MM.1S (cell line): Measurements from ENCODE around the gene AP5Z1.

Experiments
- DNase-seq: peaks from one replicate; pipeline ENCODE4 v3.0.0-alpha.2; 2015
- H2AFZ ChIP-seq: fragments of 300-600 bp; sonication (generic); 2 replicates; pipeline ENCODE4 v1.6.0; 2016; ENCODE audit warnings: antibody characterized with exemption, low read length
- H3F3A ChIP-seq: fragments of 300-600 bp; sonication (generic); 2 replicates; pipeline ENCODE4 v1.6.1; 2016; ENCODE audit warnings: mild to moderate bottlenecking, antibody characterized with exemption, low read length, moderate library complexity, mixed read lengths; ENCODE audit not compliant: insufficient read depth
- H3K27ac ChIP-seq: fragments of 300-600 bp; sonication (generic); 2 replicates; pipeline ENCODE4 v1.5.1; 2016; ENCODE audit warnings: mild to moderate bottlenecking, low read length
- H3K27me3 ChIP-seq: fragments of 300-600 bp; sonication (generic); replicated peaks from 2 replicates; pipeline ENCODE4 v1.6.0; 2016; ENCODE audit warnings: low read length; ENCODE audit not compliant: insufficient read depth
- H3K36me3 ChIP-seq: fragments of 300-600 bp; sonication (generic); replicated peaks from 2 replicates; pipeline ENCODE4 v1.6.1; 2016; ENCODE audit warnings: mild to moderate bottlenecking, low read length, mixed read lengths; ENCODE audit not compliant: insufficient read depth
- H3K4me1 ChIP-seq: fragments of 300-600 bp; sonication (generic); 2 replicates; pipeline ENCODE4 v1.6.1; 2016; ENCODE audit warnings: low read length, mixed read lengths
- H3K4me2 ChIP-seq: fragments of 300-600 bp; sonication (generic); 2 replicates; pipeline ENCODE4 v1.6.0; 2016; ENCODE audit warnings: low read depth, low read length
- H3K4me3 ChIP-seq: fragments of 300-600 bp; sonication (generic); 2 replicates; pipeline ENCODE4 v1.5.1; 2016; ENCODE audit warnings: low read length, mixed read lengths
- H3K79me2 ChIP-seq: fragments of 300-600 bp; sonication (generic); 2 replicates; pipeline ENCODE4 v1.6.1; 2016; ENCODE audit warnings: mixed run types, low read length, mixed read lengths
- H3K9ac ChIP-seq: fragments of 300-600 bp; sonication (generic); 2 replicates; pipeline ENCODE4 v1.6.1; 2016; ENCODE audit warnings: low read length, mixed read lengths
- H3K9me2 ChIP-seq: fragments of 300-600 bp; sonication (generic); replicated peaks from 2 replicates; pipeline ENCODE4 v1.6.1; 2016; ENCODE audit warnings: mild to moderate bottlenecking, low read length, mixed read lengths; ENCODE audit not compliant: insufficient read depth
- H3K9me3 ChIP-seq: fragments of 300-600 bp; sonication (generic); replicated peaks from 2 replicates; pipeline ENCODE4 v1.6.1; 2016; ENCODE audit warnings: mild to moderate bottlenecking, low read length, mixed read lengths; ENCODE audit not compliant: insufficient read depth
- H4K20me1 ChIP-seq: fragments of 300-600 bp; sonication (generic); 2 replicates; pipeline ENCODE4 v1.6.1; 2016; ENCODE audit warnings: mild to moderate bottlenecking, low read length, moderate library complexity, mixed read lengths; ENCODE audit not compliant: insufficient read depth
- EZH2 ChIP-seq: fragments of 300-600 bp; sonication (generic); optimal IDR thresholded peaks from 2 replicates; pipeline ENCODE3; 2017; ENCODE audit warnings: low read depth, mild to moderate bottlenecking, antibody characterized with exemption, low read length, mixed read lengths
- EZH2phosphoT487 ChIP-seq: fragments of 300-600 bp; sonication (generic); IDR thresholded peaks from 2 replicates; pipeline ENCODE4 v1.6.1; 2018; ENCODE audit warnings: antibody characterized with exemption, low read length
- TF ChIP-seq, protein P1 (sequence below): fragments of 300-600 bp; sonication (generic); IDR thresholded peaks from 2 replicates; pipeline ENCODE4 v1.5.1; 2016; ENCODE audit warnings: antibody characterized with exemption, low read length, mixed read lengths

AP5Z1 gene

DNA sequence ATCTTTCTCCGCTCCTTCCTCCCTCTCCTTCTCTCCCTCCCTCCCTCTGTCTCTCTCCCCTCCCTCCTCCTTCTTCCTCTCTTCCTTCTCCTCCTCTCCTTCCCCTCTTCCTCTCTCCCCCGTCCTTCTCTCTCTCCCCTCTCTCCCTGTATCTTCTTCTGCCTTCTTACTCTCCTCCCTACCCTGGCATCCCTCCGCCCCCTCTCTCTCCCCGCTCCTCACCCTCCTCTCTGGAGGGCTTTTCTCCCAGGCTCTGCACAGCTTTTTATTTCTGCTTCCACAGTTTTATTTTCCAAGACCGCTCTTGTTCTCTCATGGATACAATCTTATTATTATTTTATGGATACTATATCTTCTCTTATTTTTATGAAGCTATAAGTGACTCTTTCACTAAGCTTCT is 32.6 kb downstream of the AP5Z1 start:
- no peaks in the 10 kb centered on the region for H3K36me3 ChIP-seq
- H3K9ac ChIP-seq: no peak overlapping the region
- peaks cover 70% of the 10 kb centered on the region for H3K27me3 ChIP-seq
- no peaks in the 10 kb centered on the region for H3K9me2 ChIP-seq
- no peaks in the 10 kb centered on the region for H3K79me2 ChIP-seq
- H3K4me2 ChIP-seq: no peak overlapping the region
- TF ChIP-seq, protein P1, sequence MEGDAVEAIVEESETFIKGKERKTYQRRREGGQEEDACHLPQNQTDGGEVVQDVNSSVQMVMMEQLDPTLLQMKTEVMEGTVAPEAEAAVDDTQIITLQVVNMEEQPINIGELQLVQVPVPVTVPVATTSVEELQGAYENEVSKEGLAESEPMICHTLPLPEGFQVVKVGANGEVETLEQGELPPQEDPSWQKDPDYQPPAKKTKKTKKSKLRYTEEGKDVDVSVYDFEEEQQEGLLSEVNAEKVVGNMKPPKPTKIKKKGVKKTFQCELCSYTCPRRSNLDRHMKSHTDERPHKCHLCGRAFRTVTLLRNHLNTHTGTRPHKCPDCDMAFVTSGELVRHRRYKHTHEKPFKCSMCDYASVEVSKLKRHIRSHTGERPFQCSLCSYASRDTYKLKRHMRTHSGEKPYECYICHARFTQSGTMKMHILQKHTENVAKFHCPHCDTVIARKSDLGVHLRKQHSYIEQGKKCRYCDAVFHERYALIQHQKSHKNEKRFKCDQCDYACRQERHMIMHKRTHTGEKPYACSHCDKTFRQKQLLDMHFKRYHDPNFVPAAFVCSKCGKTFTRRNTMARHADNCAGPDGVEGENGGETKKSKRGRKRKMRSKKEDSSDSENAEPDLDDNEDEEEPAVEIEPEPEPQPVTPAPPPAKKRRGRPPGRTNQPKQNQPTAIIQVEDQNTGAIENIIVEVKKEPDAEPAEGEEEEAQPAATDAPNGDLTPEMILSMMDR: no peak
- no peaks in the 10 kb centered on the region for H3K4me1 ChIP-seq
- H2AFZ ChIP-seq: no peak overlapping the region
- H3K9me3 ChIP-seq: no peaks in the 10 kb centered on the region
- no peaks in the 10 kb centered on the region for H4K20me1 ChIP-seq
- H3K4me3 ChIP-seq: no peak overlapping the region
- no peak overlapping the region for H3K27ac ChIP-seq
- H3F3A ChIP-seq: no peaks in the 10 kb centered on the region
- DNase-seq: no peak

DNA sequence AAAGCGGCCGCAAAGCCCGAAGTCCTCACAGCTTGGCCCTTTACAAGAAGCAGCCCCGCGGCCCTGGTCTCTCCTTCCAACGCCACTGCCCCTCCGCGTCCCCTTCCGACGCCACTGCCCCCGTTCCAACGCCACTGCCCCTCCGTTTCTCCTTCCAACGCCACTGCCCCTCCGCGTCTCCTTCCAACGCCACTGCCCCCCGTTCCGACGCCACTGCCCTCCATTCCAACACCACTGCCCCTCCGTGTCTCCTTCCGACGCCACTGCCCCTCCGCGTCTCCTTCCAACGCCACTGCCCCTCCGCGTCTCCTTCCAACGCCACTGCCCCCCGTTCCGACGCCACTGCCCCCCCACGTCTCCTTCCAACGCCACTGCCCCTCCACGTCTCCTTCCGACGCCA is 33.1 kb downstream of the AP5Z1 start:
- H3K9ac ChIP-seq: no peak overlapping the region
- peaks cover 75% of the 10 kb centered on the region for H3K27me3 ChIP-seq
- H2AFZ ChIP-seq: no peak overlapping the region
- H3K9me3 ChIP-seq: no peaks in the 10 kb centered on the region
- no peaks in the 10 kb centered on the region for H3K4me1 ChIP-seq
- no peaks in the 10 kb centered on the region for H3K9me2 ChIP-seq
- no peaks in the 10 kb centered on the region for H3K36me3 ChIP-seq
- H3K4me3 ChIP-seq: no peak overlapping the region
- H3K79me2 ChIP-seq: no peaks in the 10 kb centered on the region
- no peak overlapping the region for H3K4me2 ChIP-seq
- TF ChIP-seq EZH2 (no peak), EZH2phosphoT487 (no peak)
- TF ChIP-seq, protein P1: no peak
- H3F3A ChIP-seq: no peaks in the 10 kb centered on the region
- no peak overlapping the region for H3K27ac ChIP-seq
- no peaks in the 10 kb centered on the region for H4K20me1 ChIP-seq
- no peak for DNase-seq

DNA sequence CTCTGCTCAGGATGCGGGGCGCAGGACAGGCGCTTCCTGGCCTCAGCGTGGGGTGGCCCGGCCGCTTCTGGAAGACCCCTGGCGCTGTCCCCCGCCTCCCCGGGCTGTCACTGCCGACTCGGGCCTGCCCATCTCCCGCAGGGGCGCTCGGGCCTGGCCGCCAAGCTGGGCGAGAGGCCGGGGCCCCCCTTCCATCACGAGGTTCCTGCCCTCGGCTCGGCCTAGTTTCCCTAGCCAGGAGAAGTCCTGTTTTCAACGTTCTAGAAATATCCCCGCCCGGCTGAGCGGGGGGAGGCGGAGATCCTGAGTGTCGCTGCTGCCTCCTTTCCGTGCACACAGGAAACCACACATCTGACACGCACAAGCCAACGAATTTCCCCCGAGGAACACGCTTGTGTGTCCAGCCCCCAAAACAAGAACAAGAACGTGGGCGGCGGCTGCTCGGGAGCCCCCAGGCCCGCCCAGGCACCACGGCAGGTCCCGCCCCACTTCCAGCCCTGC is 33.7 kb downstream of the AP5Z1 start:
- Histone ChIP-seq H3K4me3 (no peak overlapping the region), H3K4me2 (no peak overlapping the region), H3K9ac (no peak overlapping the region), H3K9me3 (no peaks in the 10 kb centered on the region), H3K79me2 (no peaks in the 10 kb centered on the region), H2AFZ (no peak overlapping the region), H3K9me2 (no peaks in the 10 kb centered on the region), H4K20me1 (no peaks in the 10 kb centered on the region), H3K27me3 (peaks cover 75% of the 10 kb centered on the region), H3F3A (no peaks in the 10 kb centered on the region), H3K27ac (no peak overlapping the region), H3K36me3 (no peaks in the 10 kb centered on the region), H3K4me1 (no peaks in the 10 kb centered on the region)
- no peak for DNase-seq
- TF ChIP-seq EZH2phosphoT487 (no peak), EZH2 (no peak)
- TF ChIP-seq, protein P1: no peak
